Tibial nerve (tissue), 3 donors: ENCODE data around the gene SMIM35.

Experiments used
- POLR2A ChIP-seq, 2 donors: fragments of 450-650 bp; IDR thresholded peaks; one replicate each; pipeline ENCODE4 v1.6.1; 2017; ENCODE audit warnings: antibody characterized with exemption in 2 of 2, mild to moderate bottlenecking in 2 of 2, moderate library complexity in 2 of 2
- TF ChIP-seq, protein P1 (sequence below), 5 experiments: fragments of 200-600 bp in 3 of 5; fragments of 450-650 bp in 2 of 5; sonication (generic) in 3 of 5; IDR thresholded peaks; one replicate each; pipeline ENCODE4 v1.5.1; 2016 to 2019; ENCODE audit warnings: antibody characterized with exemption in 5 of 5, mild to moderate bottlenecking in 3 of 5, moderate library complexity in 2 of 5

GRCh38 chr11:118055966-118056365, 30.8 kb downstream of the SMIM35 start:
- TF ChIP-seq, protein P1, sequence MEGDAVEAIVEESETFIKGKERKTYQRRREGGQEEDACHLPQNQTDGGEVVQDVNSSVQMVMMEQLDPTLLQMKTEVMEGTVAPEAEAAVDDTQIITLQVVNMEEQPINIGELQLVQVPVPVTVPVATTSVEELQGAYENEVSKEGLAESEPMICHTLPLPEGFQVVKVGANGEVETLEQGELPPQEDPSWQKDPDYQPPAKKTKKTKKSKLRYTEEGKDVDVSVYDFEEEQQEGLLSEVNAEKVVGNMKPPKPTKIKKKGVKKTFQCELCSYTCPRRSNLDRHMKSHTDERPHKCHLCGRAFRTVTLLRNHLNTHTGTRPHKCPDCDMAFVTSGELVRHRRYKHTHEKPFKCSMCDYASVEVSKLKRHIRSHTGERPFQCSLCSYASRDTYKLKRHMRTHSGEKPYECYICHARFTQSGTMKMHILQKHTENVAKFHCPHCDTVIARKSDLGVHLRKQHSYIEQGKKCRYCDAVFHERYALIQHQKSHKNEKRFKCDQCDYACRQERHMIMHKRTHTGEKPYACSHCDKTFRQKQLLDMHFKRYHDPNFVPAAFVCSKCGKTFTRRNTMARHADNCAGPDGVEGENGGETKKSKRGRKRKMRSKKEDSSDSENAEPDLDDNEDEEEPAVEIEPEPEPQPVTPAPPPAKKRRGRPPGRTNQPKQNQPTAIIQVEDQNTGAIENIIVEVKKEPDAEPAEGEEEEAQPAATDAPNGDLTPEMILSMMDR (IDR thresholded peaks at IDR 0.05), result no peak
- no peak for TF ChIP-seq POLR2A (IDR thresholded peaks at IDR 0.05)
